Loucy (cell line): Measurements from ENCODE around the gene SLCO4A1.
A peak's percentile ranks its signal among the peaks of the same experiment; 100 is the strongest.

Experiments used
- H2AFZ ChIP-seq: fragments of 200-600 bp; sonication (generic); 2 replicates; pipeline ENCODE4 v1.6.0; 2016; ENCODE audit warnings: antibody characterized with exemption, mild to moderate bottlenecking, low read length, moderate library complexity
- H3F3A ChIP-seq: fragments of 200-600 bp; 2 replicates; pipeline ENCODE4 v1.6.0; 2016; ENCODE audit warnings: antibody characterized with exemption, low read depth, mild to moderate bottlenecking
- H3K27me3 ChIP-seq: fragments of 200-600 bp; sonication (generic); 2 replicates; pipeline ENCODE4 v1.6.1; 2014; ENCODE audit warnings: low read length, mild to moderate bottlenecking; ENCODE audit not compliant: insufficient read depth, poor library complexity, severe bottlenecking
- H3K36me3 ChIP-seq: fragments of 200-600 bp; sonication (generic); 2 replicates; pipeline ENCODE4 v1.6.1; 2016; ENCODE audit warnings: low read length; ENCODE audit not compliant: insufficient read depth
- H3K4me1 ChIP-seq: fragments of 200-600 bp; sonication (generic); 2 replicates; pipeline ENCODE4 v1.5.1; 2014; ENCODE audit warnings: low read length, mild to moderate bottlenecking; ENCODE audit not compliant: insufficient read depth, poor library complexity, severe bottlenecking
- H3K4me2 ChIP-seq: fragments of 200-600 bp; sonication (generic); 2 replicates; pipeline ENCODE4 v1.6.0; 2014; ENCODE audit warnings: antibody characterized with exemption, low read length, low read depth, mild to moderate bottlenecking; ENCODE audit not compliant: poor library complexity, severe bottlenecking
- H3K4me3 ChIP-seq: fragments of 200-600 bp; sonication (generic); 2 replicates; pipeline ENCODE4 v1.5.1; 2014; ENCODE audit warnings: low read length, mild to moderate bottlenecking, mixed read lengths; ENCODE audit not compliant: poor library complexity, severe bottlenecking
- H3K79me2 ChIP-seq: fragments of 200-600 bp; sonication (generic); 2 replicates; pipeline ENCODE4 v1.6.1; 2014; ENCODE audit warnings: low read length; ENCODE audit not compliant: insufficient read depth
- H3K9ac ChIP-seq: fragments of 200-600 bp; sonication (generic); 2 replicates; pipeline ENCODE4 v1.6.0; 2014; ENCODE audit warnings: mild to moderate bottlenecking, low read depth, low read length, moderate library complexity; ENCODE audit not compliant: poor library complexity, severe bottlenecking
- H3K9me2 ChIP-seq: fragments of 200-600 bp; sonication (generic); replicated peaks from 2 replicates; pipeline ENCODE4 v1.6.1; 2016; ENCODE audit warnings: low read depth, low read length, mixed read lengths
- H3K9me3 ChIP-seq: fragments of 200-600 bp; sonication (generic); 2 replicates; pipeline ENCODE4 v1.6.1; 2014; ENCODE audit warnings: mild to moderate bottlenecking, antibody characterized with exemption, low read length, low read depth; ENCODE audit not compliant: insufficient read depth
- H4K20me1 ChIP-seq: fragments of 200-600 bp; sonication (generic); 2 replicates; pipeline ENCODE4 v1.6.0; 2014; ENCODE audit warnings: antibody characterized with exemption, low read length, mild to moderate bottlenecking; ENCODE audit not compliant: insufficient read depth, poor library complexity, severe bottlenecking
- CTCF ChIP-seq: fragments of 200-600 bp; sonication (generic); conservative IDR thresholded peaks from 2 replicates; pipeline ENCODE4 v1.5.1; 2014; ENCODE audit warnings: mild to moderate bottlenecking, antibody characterized with exemption, low read length
- EZH2phosphoT487 ChIP-seq: fragments of 200-600 bp; IDR thresholded peaks from 2 replicates; pipeline ENCODE4 v1.6.1; 2018; ENCODE audit warnings: antibody characterized with exemption, mild to moderate bottlenecking, moderate library complexity, borderline replicate concordance

SLCO4A1 gene

DNA sequence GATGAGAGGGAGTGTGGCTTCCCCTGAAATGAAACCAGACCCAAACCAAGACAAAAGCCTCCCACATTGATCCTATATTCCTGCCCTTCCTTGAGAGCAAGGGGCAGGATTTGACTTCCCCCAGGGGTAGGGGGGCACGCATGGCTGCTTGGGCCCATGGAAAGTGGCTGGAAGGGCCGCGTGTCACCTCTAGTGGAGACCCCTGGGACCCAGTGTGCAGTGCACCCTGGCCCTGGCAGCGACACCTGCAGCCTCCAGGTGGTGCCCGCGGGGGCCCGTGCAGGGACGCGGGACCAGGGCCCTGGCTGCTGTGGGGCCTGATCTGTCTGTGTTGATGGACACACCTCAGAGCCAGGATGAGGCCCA, 18.0 kb upstream of the SLCO4A1 start:
- H3K9ac ChIP-seq, result peak overlapping the region; percentile 80
- peak overlapping the region; percentile 95 for H3K4me2 ChIP-seq
- no peaks in the 10 kb centered on the region for H3K79me2 ChIP-seq
- H3K4me1 ChIP-seq, result peaks cover 46% of the 10 kb centered on the region
- peak overlapping the region; percentile 43; the same call in 1 of the 2 replicates for H2AFZ ChIP-seq
- H3K36me3 ChIP-seq, result no peaks in the 10 kb centered on the region
- H3K4me3 ChIP-seq, result peak overlapping the region; percentile 70
- no peaks in the 10 kb centered on the region for H4K20me1 ChIP-seq
- H3K9me2 ChIP-seq, result no peaks in the 10 kb centered on the region
- no peaks in the 10 kb centered on the region for H3K9me3 ChIP-seq
- peak; percentile 63 for TF ChIP-seq CTCF
- no peak for TF ChIP-seq EZH2phosphoT487
- no peaks in the 10 kb centered on the region for H3K27me3 ChIP-seq
- H3F3A ChIP-seq, result 0 out of 2 replicates have a peak, but pooled peaks cover 3% of the 10 kb centered on the region

DNA sequence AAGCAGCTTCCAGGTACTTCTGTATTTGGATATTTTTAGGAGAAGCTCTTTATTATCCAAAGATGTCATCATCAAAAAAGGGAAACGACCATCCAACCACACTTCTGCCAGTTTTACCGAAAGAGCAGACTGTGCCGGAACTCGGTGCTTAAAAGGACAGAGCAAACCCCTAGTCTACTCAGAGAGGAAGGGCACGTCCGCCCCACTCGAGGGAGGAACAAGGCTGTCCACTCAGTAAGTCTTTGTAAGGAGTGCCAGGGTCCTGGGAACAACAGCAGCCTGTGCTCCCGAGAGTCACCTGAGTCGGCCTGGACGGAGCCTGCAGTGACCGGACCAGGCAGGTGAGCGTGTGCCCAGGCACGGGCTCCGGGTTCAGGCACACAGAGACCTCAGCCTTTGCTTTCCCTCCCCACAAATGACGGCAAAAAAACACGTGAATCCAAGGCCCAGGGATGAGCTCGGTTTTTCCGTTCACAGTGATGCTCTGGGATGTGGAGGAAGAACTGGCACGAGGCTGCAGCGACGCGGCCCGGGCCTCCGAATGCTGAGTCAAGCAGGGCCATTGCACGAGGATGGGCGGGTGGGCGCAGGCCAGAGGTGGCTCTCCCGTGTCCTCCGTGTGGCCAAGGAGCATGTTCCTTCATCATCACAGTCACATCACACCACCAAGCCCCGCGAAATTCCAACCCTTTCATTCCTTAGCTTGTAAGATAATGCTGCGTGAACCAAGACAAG, 17.4 kb upstream of the SLCO4A1 start:
- no peak for TF ChIP-seq EZH2phosphoT487
- no peak for TF ChIP-seq CTCF
- peaks cover 52% of the 10 kb centered on the region for H3K4me1 ChIP-seq
- no peaks in the 10 kb centered on the region for H3K27me3 ChIP-seq
- no peaks in the 10 kb centered on the region for H3K9me3 ChIP-seq
- peak overlapping the region; percentile 70 for H3K4me3 ChIP-seq
- no peaks in the 10 kb centered on the region for H3K36me3 ChIP-seq
- no peaks in the 10 kb centered on the region for H3K79me2 ChIP-seq
- peak overlapping the region; percentile 95 for H3K4me2 ChIP-seq
- no peaks in the 10 kb centered on the region for H3K9me2 ChIP-seq
- 0 out of 2 replicates have a peak, but pooled peaks cover 3% of the 10 kb centered on the region for H3F3A ChIP-seq
- H4K20me1 ChIP-seq, result no peaks in the 10 kb centered on the region
- H2AFZ ChIP-seq, result no peak overlapping the region
- H3K9ac ChIP-seq, result peak overlapping the region; percentile 80

GRCh38 chr20:62625516-62625915, 16.8 kb upstream of the SLCO4A1 start:
- no peaks in the 10 kb centered on the region for H3K79me2 ChIP-seq
- H3K4me1 ChIP-seq, result peaks cover 55% of the 10 kb centered on the region
- no peaks in the 10 kb centered on the region for H3K9me3 ChIP-seq
- H4K20me1 ChIP-seq, result no peaks in the 10 kb centered on the region
- H3F3A ChIP-seq, result 0 out of 2 replicates have a peak, but pooled peaks cover 3% of the 10 kb centered on the region
- no peak for TF ChIP-seq CTCF
- no peak for TF ChIP-seq EZH2phosphoT487
- H2AFZ ChIP-seq, result no peak overlapping the region
- H3K36me3 ChIP-seq, result no peaks in the 10 kb centered on the region
- no peaks in the 10 kb centered on the region for H3K27me3 ChIP-seq
- H3K4me3 ChIP-seq, result no peak overlapping the region
- H3K4me2 ChIP-seq, result no peak overlapping the region
- no peak overlapping the region for H3K9ac ChIP-seq
- no peaks in the 10 kb centered on the region for H3K9me2 ChIP-seq
